GM19468 (cell line): ENCODE measurements around the gene CCL25.

ENCODE experiments used
- ATAC-seq: cut with Tn5 transposase; IDR thresholded peaks from one replicate; pipeline ENCODE4 v1.9.1; 2021; ENCODE audit warnings: mild to moderate bottlenecking, moderate library complexity, moderate number of reproducible peaks; ENCODE audit not compliant: unreplicated experiment; ENCODE audit errors: extremely low read depth

CCL25 gene

GRCh38 chr19:8044018-8044417 lies 8.5 kb upstream of the CCL25 start:
- no peak for ATAC-seq

GRCh38 chr19:8045872-8046568 lies 6.5 kb upstream of the CCL25 start:
- ATAC-seq: no peak

- no peak for ATAC-seq
Observed at GRCh38 chr19:8046569-8047165, 5.9 kb upstream of the CCL25 start.

- ATAC-seq: peak; percentile 21
Observed at GRCh38 chr19:8050274-8051096, 2.1 kb upstream of the CCL25 start.

GRCh38 chr19:8054169-8054568 lies 1.6 kb downstream of the CCL25 start:
- no peak for ATAC-seq

- ATAC-seq: no peak
Observed at GRCh38 chr19:8056533-8056932, 4.0 kb downstream of the CCL25 start.

GRCh38 chr19:8057545-8058270 lies 5.1 kb downstream of the CCL25 start:
- ATAC-seq: no peak

- ATAC-seq: no peak
Observed at GRCh38 chr19:8064911-8065874, 12.6 kb downstream of the CCL25 start.

GRCh38 chr19:8065875-8066261 lies 13.3 kb downstream of the CCL25 start:
- ATAC-seq: no peak

- ATAC-seq: no peak
Observed at GRCh38 chr19:8069096-8069973, 16.8 kb downstream of the CCL25 start.

GRCh38 chr19:8071912-8072311 lies 19.4 kb downstream of the CCL25 start:
- no peak for ATAC-seq

GRCh38 chr19:8074501-8074900 lies 21.9 kb downstream of the CCL25 start:
- ATAC-seq: no peak

GRCh38 chr19:8075158-8076074 lies 22.9 kb downstream of the CCL25 start:
- ATAC-seq: no peak

- ATAC-seq: no peak
Observed at GRCh38 chr19:8079988-8080387, 27.4 kb downstream of the CCL25 start.

GRCh38 chr19:8080832-8081231 lies 28.3 kb downstream of the CCL25 start:
- ATAC-seq: no peak

GRCh38 chr19:8081569-8082550 lies 29.3 kb downstream of the CCL25 start:
- ATAC-seq: no peak
